OCI-LY3 (cell line): ENCODE measurements around the gene ZNF414.

Experiments used
- H2AFZ ChIP-seq: fragments of 200-600, 300-600 bp; shearing (Covaris generic); 2 replicates; pipeline ENCODE4 v1.6.0; 2014; ENCODE audit warnings: antibody characterized with exemption, low read depth, low read length
- H3K27ac ChIP-seq: fragments of 200-600, 300-600 bp; sonication (generic); 2 replicates; pipeline ENCODE4 v1.5.1; 2014; ENCODE audit warnings: mild to moderate bottlenecking, low read length, moderate library complexity, mixed read lengths
- H3K27me3 ChIP-seq: fragments of 200-600, 300-600 bp; sonication (generic); 2 replicates; pipeline ENCODE4 v1.6.1; 2014; ENCODE audit warnings: low read depth, low read length, mixed read lengths
- H3K36me3 ChIP-seq: fragments of 200-600, 300-600 bp; sonication (generic); replicated peaks from 2 replicates; pipeline ENCODE3; 2014; ENCODE audit warnings: low read depth, low read length, mixed read lengths
- H3K4me1 ChIP-seq: fragments of 300-600, 200-600 bp; sonication (generic); 2 replicates; pipeline ENCODE4 v1.6.1; 2014; ENCODE audit warnings: low read length, mixed read lengths
- H3K4me2 ChIP-seq: fragments of 200-600, 300-600 bp; sonication (generic); 2 replicates; pipeline ENCODE4 v1.6.1; 2014; ENCODE audit warnings: low read length, mixed read lengths
- H3K4me3 ChIP-seq: fragments of 300-600, 200-600 bp; sonication (generic); 2 replicates; pipeline ENCODE4 v1.5.1; 2014; ENCODE audit warnings: antibody characterized with exemption, mild to moderate bottlenecking, low read length, moderate library complexity
- H3K79me2 ChIP-seq: fragments of 300-600, 200-600 bp; shearing (Covaris generic); 2 replicates; pipeline ENCODE4 v1.6.1; 2014; ENCODE audit warnings: mild to moderate bottlenecking, low read length, mixed read lengths
- H3K9ac ChIP-seq: fragments of 300-600, 200-600 bp; shearing (Covaris generic); 2 replicates; pipeline ENCODE4 v1.6.0; 2014; ENCODE audit warnings: mild to moderate bottlenecking, low read length, moderate library complexity
- H3K9me3 ChIP-seq: fragments of 200-600, 300-600 bp; shearing (Covaris generic); 2 replicates; pipeline ENCODE4 v1.6.1; 2014; ENCODE audit warnings: low read length, mixed read lengths; ENCODE audit not compliant: insufficient read depth
- H4K20me1 ChIP-seq: fragments of 200-600, 300-600 bp; sonication (generic); 2 replicates; pipeline ENCODE4 v1.6.1; 2016; ENCODE audit warnings: low read length, mixed read lengths; ENCODE audit not compliant: insufficient read depth
- EZH2phosphoT487 ChIP-seq: fragments of 200-600 bp; shearing (Covaris generic); IDR thresholded peaks from 2 replicates; pipeline ENCODE4 v1.6.1; 2018; ENCODE audit warnings: antibody characterized with exemption, mixed run types, low read depth
- TF ChIP-seq, protein P1 (sequence below): fragments of 200-600, 300-600 bp; sonication (generic); IDR thresholded peaks from 2 replicates; pipeline ENCODE4 v1.5.1; 2014; ENCODE audit warnings: antibody characterized with exemption, low read length, low read depth

The ZNF414 gene

GRCh38 chr19:8461891-8462290, 52.1 kb downstream of the ZNF414 start:
- Histone ChIP-seq H3K36me3 (peaks cover 83% of the 10 kb centered on the region), H3K9ac (no peak overlapping the region), H2AFZ (no peak overlapping the region), H3K27me3 (no peaks in the 10 kb centered on the region), H3K79me2 (peaks cover 100% of the 10 kb centered on the region), H3K27ac (no peak overlapping the region), H4K20me1 (peaks cover 96% of the 10 kb centered on the region), H3K4me1 (peaks cover 43% of the 10 kb centered on the region), H3K4me3 (no peak overlapping the region), H3K4me2 (no peak overlapping the region), H3K9me3 (no peaks in the 10 kb centered on the region)
- TF ChIP-seq, protein P1, sequence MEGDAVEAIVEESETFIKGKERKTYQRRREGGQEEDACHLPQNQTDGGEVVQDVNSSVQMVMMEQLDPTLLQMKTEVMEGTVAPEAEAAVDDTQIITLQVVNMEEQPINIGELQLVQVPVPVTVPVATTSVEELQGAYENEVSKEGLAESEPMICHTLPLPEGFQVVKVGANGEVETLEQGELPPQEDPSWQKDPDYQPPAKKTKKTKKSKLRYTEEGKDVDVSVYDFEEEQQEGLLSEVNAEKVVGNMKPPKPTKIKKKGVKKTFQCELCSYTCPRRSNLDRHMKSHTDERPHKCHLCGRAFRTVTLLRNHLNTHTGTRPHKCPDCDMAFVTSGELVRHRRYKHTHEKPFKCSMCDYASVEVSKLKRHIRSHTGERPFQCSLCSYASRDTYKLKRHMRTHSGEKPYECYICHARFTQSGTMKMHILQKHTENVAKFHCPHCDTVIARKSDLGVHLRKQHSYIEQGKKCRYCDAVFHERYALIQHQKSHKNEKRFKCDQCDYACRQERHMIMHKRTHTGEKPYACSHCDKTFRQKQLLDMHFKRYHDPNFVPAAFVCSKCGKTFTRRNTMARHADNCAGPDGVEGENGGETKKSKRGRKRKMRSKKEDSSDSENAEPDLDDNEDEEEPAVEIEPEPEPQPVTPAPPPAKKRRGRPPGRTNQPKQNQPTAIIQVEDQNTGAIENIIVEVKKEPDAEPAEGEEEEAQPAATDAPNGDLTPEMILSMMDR = no peak
- TF ChIP-seq EZH2phosphoT487 = no peak

- Histone ChIP-seq H3K4me3 (no peak overlapping the region), H3K4me1 (peaks cover 47% of the 10 kb centered on the region), H3K9ac (no peak overlapping the region), H3K27ac (peak overlapping the region; percentile 26; the same call in 1 of the 2 replicates), H3K36me3 (peaks cover 85% of the 10 kb centered on the region), H3K27me3 (no peaks in the 10 kb centered on the region), H3K4me2 (no peak overlapping the region), H3K79me2 (peaks cover 100% of the 10 kb centered on the region), H3K9me3 (no peaks in the 10 kb centered on the region), H4K20me1 (peaks cover 99% of the 10 kb centered on the region), H2AFZ (no peak overlapping the region)
- TF ChIP-seq EZH2phosphoT487 = no peak
- TF ChIP-seq, protein P1 = no peak
These were observed 52.6 kb downstream of the ZNF414 start for GRCh38 chr19:8461376-8461775.

DNA sequence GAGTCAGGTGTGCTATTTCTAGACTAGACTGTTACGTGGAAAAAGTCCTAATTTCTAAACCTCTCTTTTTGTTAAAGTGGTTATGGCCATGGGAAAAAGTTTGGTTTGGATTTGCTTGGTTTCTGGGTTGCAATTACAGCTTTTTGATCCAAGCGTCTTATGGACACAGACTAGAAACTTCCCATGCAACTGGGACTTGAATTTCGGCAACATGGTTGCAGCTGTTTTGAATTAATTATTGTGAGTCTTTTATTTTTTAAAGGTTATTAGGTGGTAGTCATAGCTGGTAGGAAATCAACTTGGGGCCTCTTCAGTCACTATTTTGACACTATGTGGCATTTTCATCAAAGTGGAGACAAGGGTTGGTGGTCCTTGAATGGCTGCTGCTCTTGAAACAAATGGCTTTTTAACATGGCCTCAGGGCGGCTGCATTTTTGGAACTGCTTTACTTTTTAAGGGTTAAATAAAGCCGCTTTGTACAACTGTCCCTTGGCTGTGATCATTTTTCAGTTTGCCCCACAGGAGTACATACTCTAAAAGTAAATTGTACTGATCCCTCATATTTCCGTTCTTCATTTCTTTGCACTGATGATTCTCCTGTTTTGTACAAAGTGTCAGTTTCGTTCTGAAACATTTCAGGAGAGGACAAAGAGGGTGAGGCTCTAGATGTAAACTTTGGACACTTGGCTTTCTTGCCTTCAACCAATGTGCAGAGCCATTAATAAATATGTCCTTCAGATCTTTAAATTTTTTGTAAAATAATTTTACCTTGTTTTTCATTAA, 53.3 kb downstream of the ZNF414 start:
- Histone ChIP-seq H3K4me3 (no peak overlapping the region), H3K9ac (no peak overlapping the region)

More for the DNA sequence above, 53.3 kb downstream of the ZNF414 start:
- Histone ChIP-seq H3K27ac (peak overlapping the region; percentile 26; the same call in 1 of the 2 replicates), H3K36me3 (peaks cover 84% of the 10 kb centered on the region), H3K79me2 (peaks cover 100% of the 10 kb centered on the region), H3K27me3 (no peaks in the 10 kb centered on the region), H3K9me3 (no peaks in the 10 kb centered on the region), H3K4me1 (peaks cover 47% of the 10 kb centered on the region), H2AFZ (no peak overlapping the region), H3K4me2 (peak overlapping the region; percentile 13; the same call in 1 of the 2 replicates), H4K20me1 (peaks cover 99% of the 10 kb centered on the region)
- TF ChIP-seq, protein P1 = no peak
